Activated CD4-positive, CD25-positive, alpha-beta regulatory T cell treated with anti-CD3 and anti-CD28 coated beads, Interleukin-2, amount 50 U/mL, for 72 hours (primary cell): ENCODE data around the gene VTCN1.
"Not testable (repeated sequence)": the region's sequence is repeated elsewhere in the genome, so short reads cannot be mapped to it uniquely, and the experiment has no call there.

Source experiments
- DNase-seq: peaks from one replicate; pipeline ENCODE4 v3.0.0; 2021

The VTCN1 gene

DNA sequence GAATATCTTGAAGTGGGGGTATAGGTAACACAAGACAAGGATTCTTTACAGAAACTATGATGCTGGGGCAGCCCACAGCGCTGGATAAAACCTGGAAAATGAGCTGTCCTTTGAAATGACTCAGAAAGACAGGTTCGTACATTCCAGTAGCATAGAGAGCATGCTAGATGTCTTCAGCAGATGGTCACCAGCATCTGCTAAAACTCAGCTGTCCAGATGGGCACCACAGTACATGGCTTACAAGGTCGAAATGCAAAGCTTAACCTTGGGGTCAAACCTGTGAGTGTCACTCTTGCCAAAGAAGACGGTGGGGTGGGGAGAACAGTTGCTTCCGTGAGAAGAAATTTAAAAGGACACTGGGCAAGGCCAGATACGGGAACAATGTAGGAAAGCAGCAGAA, 47.9 kb downstream of the VTCN1 start:
- no peak for DNase-seq

DNA sequence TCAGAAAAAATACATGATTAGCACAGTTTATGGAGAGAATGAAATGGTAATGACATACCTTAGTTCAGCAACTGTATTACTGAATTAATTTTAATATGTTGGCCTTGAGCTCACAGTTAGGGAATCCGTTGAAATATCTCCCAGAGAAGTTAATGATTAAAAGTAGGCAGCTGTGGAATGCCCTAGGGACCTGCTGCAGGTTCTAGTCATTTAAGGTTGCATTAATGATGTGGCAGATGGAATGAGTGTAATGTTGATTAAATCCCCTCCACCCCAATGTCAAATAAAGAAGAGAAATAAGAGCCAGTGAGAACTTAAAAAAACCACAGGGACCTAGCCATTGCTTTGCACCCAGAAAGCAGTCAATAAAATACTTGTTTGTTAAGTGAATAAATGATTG, 48.8 kb downstream of the VTCN1 start:
- DNase-seq = no peak

DNA sequence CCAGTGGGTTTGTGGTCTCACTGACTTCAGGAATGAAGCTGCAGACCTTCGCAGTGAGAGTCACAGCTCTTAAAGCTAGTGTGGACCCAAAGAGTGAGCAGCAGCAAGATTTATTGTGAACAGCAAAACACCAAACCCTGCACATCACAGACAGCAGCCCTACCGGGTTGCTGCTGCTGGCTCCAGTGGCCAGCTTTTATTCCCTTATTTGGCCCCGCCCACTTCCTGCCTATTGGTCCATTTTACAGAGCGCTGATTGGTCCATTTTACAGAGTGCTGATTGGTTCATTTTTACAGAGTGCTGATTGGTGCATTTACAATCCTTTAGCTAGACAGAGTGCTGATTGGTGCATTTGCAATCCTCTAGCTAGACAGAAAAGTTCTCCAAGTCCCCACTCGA, 59.4 kb downstream of the VTCN1 start:
- not testable (repeated sequence) for DNase-seq

DNA sequence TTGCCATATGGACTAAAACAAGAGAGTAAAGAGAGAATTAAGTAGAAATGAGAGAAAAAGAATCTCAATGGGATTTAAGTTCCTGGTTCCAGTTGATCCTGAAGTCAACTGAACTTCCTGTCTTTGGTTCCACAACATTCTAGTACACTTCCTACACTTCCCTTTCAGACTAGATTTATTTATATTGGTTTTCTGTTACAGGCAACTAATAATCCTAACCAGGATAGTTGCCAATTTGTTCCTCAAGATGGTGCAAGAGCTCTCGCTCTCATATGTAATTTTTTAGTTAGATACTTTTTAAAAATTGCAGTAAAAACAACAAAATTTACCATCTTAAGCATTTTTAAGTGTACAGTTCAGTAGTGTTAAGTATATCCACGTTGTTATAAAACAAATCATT, 60.4 kb downstream of the VTCN1 start:
- DNase-seq = no peak

DNA sequence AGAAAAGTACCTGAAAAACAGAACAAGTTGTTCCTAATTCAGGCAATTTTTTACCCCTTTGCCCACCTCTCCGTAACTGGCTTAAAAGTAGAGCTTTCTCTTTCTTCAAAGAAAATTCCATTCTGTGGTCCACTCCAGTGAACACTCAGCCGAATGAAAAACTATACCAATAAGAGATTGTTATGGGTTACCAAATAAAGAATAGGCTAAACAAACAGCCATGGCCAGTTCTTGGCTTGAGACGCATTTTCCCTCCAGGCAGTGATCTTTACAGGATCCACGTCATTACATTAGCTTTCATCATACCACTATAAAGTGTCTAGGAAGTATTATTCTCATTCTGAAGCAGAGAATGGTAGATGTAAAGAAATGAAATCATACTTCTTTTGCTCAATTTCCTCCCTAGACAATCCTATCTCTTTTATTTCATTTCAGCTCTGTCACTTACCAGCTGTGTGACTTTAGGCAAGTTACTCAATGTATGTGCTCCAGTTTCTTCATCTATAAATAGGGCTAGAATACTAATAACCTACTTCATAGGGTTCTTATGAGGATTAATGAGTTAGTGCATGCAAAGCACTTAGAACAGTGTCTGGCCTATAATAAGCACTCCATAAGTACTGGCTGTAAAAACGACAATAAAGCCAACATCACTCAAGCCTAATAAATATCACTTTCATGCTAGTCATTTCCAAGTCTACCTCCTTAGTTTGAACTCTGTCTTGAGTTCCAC, 62.7 kb downstream of the VTCN1 start:
- DNase-seq = no peak

DNA sequence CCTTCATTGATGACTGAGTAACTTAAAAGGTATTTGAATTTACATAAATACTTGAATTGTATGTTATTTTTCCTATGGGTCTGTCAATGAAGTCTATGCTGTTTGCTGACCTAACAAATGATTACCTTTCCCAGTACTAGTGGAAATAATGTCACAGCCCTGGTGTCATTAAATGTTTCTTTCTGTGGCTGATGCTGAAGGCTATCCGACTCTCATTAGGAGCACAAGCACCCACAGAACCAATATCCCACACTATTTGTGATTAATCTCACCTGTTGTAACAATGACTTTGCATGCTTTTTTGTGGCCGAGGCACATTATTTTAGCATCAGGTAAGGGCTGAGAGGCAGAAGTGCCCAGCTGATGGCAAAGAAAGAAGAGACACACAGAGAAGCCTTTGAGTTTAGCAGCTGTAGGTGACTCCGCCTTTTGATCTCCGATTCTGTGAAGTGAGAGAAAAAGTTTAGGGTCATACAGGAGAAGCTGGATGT, 63.3 kb downstream of the VTCN1 start:
- no peak for DNase-seq

DNA sequence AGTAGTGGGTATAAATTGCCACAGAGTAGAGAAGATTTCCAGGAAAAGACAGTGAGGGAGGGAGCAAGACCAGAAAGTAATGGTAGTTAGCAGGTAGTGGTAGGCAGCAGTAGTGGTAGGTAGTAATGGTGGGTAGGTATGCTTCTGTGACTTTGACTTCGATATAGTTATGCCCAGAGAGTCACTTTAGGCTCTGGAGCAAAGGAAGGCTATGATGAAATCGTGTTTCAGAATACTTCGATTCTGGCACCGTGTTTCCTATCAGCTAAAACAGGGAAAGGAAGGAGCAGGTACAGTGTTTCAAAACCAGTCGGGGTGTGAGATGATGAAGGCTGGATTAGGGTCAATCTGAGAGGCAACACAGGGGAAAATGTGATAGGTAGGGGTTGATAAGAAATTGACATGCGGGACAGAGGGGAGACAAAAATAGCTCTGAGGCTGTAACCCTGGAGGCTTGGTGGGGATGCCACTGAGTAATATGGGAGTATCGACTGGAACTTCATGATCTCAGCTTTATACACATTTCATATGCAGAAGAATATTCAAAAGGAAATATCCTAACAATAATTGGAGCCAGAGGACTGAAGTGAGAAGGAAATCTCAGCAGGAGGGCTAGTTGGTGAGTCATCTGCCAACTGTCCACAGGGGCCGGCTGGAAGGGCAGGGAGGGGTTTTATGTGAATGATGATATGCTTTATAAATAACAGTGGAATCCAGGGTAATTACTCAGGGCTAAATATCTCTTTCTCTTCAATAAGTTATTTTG, 64.0 kb downstream of the VTCN1 start:
- no peak for DNase-seq

DNA sequence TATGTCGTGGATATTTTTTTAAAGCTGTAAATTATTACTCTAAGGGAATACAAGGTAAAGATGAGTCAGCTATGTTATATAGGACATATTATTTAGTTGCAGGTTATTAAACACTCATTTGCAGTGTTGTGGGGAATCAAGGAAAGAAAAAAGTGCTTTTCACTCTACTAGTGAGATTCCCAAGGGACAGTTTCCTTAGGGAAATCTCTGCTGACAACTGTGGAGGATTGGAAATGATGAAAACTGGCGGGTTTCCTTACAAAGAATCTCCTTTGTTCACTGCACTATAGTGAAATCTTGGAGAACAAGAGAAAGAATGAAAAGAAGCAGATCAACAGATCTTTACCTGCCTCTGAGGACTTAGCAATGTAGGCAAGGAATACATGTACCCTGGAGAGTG, 64.7 kb downstream of the VTCN1 start:
- no peak for DNase-seq

DNA sequence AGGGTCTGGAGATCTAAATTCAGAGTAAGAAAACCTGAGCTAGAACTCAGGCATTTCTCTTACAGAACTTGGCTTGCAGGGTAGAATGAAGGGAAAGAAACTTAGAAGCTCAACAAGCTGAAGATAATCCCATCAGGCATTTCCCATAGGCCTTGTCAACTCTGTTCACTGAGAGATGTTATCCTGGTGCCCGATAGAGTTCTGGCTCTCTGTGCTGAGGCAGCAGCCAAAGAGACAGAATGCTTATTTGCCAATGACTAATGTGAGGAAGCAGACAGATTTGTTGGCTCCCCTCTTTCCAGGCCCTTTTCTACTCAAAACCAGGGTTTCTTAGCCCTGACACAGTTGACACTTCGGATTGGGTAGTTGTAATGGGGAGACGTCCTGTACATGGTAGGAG, 66.9 kb downstream of the VTCN1 start:
- DNase-seq = no peak

DNA sequence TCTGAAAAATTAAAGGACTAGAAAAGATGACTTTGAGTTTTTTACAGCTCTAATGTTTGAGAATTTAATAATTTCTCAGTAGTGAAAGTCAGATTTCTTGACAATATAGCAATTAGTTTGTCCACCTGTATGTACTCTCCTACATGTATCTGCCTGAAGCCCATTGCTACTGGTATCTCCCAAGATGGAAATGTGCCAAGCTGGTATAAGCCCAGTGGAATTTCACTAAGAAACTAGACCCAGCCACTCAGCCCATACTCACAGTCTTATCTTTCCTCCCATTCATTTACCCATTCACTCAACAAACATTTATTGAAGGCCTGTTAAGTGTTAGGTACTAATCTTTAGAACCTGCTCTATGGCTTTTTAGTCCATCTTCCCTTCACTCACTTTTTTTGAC, 67.6 kb downstream of the VTCN1 start:
- DNase-seq = no peak

DNA sequence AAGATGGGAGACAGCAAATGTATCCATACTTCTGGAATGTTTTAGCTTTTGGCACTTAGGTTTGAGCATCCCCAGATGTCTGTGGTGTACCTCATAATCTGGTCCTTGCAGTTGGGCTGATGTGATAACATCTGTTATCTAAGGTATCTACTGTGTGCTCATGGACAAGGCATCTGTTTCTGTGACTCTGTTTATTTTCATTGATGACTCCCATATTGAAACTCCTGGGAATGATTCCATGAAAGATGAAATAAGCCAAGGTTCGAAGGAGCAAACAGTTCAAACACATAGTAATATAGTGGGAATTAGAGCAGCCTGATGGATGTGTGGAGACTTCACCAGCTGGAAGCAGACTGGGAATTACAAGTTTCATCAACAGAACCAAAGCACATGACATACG, 68.5 kb downstream of the VTCN1 start:
- no peak for DNase-seq

DNA sequence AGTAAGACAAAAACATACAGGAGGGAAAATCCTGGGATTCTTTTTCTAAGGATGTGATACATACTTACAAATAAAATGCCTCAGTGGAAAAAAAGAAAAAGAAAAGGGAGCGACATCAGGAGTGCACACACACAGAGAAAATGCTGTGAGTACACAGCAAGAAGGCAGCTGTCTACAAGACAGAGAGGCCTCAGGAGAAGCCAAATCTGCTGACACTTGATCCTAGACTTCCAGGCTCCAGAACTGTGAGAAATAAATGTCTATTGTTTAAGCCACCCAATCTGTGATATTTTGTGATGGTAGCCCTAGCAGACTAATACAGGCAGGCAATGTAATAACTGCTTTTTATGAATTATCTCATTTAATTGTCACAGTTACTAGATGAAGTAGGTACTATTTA, 72.2 kb downstream of the VTCN1 start:
- no peak for DNase-seq

DNA sequence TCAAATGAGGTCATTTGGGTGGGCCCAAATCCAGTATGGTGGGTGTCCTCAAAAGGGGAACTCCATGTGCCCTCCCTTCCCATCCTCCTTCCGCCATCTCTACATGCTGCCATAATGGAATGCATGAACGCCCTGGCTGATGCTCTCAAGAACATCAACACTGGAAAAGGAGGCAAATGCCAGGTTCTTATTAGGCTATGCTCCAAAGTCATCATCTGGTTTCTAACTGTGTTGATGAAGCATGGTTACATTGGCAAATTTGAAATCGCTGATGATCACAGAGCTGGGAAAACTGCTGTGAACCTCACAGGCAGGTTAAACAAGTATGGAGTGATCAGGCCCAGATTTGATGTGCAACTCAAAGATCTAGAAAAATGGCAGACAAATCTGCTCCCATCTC, 72.6 kb downstream of the VTCN1 start:
- DNase-seq = no peak

DNA sequence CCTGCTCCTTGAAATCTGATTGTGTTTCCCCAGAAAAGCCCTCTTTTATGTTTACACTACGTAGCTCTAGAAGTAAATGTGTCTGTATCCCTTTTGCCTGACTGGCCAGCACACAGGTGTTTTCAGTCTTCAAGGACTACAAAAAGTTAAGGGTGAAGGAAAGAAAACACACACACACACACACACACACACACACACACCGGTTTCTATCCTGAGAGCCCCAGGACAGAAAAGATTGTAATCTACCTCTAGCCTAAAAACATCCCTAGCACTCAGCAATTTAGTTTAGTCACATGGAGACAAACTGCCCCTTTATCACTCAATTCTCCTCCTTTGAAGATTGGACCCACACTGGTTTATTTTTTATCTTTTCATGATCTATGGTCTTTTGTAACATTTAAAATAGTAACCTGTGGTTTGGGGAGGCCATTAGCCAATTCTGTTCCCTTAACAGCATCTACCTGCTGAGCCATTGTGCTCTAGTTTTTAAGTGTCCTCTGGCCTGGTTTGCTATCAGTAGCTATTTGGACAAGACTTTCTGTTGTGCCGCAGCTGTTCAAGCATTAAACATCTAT, 73.4 kb downstream of the VTCN1 start:
- no peak for DNase-seq

DNA sequence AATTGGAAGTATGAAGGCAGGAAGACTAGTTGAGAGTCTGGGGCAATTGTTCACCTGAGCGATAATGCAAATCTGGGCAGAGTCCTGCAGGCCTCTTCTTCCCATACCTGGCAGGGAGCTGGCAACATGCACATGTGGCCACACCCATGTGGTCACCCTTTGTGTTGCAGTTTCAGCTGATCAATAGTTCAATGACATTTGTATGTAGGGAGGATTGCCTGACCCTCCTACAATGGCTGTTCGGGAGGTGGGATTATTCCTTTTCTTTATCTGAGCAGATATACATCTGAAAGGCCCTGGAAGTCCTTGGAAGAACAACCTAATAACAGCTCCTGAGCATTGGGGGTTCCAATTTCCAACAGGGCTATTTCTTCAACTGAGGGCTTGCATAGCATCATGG, 74.0 kb downstream of the VTCN1 start:
- no peak for DNase-seq

DNA sequence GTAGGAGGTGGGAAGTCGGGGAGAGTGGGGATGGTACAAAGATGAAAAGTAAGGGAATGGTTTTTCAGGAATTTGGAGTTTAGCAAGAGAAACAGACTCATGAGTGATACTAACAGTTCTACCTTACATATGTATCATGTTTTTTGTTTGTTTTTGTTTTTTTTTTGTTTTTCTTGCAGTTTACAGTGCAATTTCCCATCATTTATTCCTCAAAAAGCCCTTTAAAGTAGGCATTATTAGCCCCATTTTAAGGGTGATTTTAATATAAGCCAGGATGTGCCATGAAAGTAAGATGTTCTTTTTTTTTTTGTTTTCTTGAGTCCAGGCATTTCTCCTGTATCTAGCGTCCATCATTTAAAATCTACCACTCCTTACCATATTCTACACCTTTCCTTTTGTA, 75.4 kb downstream of the VTCN1 start:
- no peak for DNase-seq

DNA sequence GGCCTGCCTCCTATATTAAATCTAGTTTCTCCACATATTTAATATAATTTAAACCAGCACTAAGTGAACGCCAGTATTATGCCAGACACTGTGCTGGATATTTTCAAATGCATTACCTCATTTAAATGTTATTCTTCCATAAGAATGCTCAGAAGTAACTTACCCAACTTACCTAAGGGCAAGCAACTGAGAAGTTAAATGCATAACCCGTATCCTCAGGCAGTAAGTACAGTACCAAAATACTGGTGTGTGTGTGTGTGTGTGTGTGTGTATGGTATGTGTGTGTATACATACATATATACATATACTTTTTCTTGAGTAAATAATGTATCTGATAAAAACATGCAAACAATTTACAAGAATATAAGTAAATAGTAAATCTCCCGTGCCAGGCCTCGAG, 80.2 kb downstream of the VTCN1 start:
- no peak for DNase-seq

DNA sequence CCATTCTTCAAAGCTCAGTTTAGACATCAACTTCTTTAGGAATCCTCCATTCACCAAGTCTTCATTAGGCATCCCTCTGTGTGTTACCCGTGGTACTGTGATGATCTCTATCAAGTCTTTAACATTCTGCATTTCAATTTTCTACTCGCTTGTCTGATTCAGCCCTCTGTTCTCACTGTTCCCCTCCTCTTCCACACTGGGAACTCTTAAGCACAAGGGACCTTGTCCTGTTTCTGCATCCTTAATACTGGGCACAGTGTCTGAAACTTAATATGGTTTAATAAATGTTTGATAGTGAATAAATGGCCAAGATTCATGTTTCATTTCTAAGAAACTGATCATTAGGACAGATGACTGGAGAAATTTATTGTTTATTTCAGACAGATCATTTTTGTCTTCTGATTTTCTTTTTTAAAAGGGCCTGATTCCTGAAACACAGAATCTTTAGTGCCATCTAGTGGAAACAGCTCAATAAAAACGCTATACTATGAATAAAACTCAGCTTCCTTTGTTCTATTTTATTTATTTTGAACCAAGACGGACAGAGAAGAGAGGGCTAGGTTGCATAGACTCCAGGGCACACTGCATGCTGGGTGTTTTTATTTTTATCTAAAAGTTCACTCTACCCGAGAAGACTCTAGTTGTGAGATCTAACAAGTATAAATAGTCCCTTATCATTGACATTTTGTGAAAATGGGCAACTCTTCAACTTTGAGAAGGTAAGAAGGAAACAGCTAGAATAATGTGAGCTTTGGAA, 82.2 kb downstream of the VTCN1 start:
- DNase-seq = no peak

DNA sequence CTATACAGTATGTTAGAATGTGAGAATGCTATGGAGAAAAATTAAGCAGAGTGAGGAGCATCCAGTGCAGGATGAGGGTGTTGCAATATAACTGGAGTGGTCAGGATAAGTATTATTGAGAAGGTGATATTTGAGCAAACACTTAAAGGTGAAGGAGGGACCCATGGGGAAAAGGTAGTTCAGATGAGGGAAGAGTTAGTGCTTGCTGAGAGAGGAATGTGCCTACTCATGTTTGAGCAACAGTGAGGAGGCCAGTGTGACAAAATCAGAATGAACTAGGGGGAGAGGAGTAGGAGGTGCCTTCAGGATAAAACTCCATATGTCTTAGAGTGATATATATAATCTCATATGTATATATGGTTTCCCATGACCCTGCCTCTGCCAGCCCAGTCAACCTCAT, 82.9 kb downstream of the VTCN1 start:
- DNase-seq = no peak

DNA sequence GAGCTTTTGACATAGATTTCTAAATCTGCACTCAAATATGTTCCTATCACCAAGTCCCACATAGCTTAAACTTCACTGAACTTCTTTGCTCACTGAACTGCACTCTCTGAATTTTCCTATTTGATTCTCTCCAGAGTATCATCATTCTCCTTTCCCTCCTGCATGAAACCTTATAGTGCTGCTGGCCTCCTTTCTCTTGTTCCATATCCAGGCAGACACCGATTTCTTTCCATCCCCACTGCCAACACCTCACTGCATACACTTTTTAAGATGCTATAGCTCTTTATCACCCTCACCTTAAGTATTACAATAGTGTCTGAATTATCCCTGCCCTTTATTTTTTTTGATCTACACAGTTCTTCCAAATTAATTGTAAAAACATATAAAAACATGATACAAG, 86.1 kb downstream of the VTCN1 start:
- no peak for DNase-seq

DNA sequence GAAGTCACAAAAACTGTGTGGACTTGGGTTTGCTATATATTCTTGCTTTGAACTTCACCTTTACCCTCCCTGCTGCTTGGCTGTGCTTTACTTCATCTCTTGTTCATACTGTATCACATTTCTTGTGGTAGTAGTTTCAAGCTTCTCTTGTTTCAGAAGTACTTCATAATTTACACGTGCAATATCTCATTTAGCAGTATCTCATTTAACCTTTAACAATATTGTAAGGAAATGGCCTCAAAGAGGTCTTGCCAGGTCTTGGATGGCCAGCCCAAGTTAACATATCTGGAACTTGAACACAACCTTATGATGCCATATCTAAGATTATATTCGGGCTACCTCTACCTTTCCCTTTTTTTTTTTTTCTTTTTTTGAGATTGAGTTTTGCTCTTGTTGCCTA, 87.5 kb downstream of the VTCN1 start:
- DNase-seq = no peak

DNA sequence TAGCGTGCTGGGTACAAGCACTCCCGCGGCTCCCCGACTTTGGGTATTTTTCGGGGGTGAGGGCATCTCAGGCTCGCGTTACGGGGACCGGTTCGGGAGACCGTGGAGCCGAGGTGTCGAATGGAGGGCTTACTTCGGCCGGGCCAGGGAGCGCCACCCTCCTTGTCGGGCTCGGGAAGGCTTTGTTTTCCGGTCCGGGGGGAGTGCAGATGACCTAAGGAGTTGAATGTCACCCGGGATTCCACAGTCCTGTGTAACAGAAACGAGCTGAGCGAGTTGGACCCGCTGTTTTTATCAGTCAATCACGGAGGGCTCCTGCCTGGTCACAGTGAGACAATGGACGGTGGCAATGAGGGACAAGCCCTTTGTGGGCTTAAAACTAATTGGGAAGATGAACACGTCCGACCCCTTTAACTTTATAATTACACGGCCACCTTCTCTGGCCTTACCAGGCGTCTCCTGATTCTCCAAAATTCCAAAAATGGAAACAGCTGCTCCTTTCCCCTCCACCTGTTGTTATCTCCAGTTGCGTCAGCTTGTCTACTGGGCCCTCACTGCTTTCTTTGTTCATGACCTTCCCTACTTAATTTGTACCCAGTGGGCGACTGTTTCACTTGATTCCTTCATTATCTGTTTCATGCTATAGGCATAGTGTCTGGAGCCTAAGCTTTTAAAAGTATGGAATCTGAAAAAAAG, 88.2 kb downstream of the VTCN1 start:
- DNase-seq = no peak
